Measurements from ENCODE around the gene PUDP. TPM values are rescaled to one million over a fixed set of nuclear protein-coding genes. Genes with fewer than 3 reads are reported as not detected.

Gene PUDP
- total RNA-seq, 4 donors from 2014 or later, result 11.9 to 29.2 (median 14.1) TPM

DNA sequence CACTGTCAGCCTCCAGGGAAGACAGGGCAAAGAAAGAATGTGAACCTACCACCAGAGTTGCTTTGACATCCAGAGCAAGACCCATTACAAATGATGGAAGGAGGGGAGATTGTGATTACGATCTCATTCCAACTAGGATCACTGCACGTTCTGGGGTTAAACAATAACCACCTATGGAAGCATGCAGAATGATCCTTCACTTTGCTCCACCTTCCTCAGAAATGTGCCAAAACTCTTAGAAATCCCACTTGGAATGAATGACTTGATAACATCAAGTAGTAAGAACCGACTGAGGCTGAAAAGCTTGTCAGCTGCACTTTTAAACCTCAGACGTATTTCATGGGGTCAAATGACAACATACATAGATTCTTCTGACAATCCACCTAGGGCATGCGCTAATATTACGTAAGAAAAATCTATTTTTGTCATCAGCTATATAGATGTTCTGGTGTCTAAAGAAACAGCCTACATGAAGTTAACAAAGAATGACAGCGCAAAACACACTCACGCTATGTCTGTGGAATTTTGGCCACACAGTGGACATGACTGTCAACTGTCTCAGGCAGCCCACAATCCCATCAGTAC, 3.9 kb downstream of the PUDP start:
- Histone ChIP-seq H3K4me3 (no peak overlapping the region), H3K4me1 (peaks cover 0 to 8% (median 0%) of the 10 kb centered on the region in 4 donors), H3K36me3 (no peaks in the 10 kb centered on the region), H3K27me3 (no peaks in the 10 kb centered on the region), H3K9me3 (no peaks in the 10 kb centered on the region), H3K27ac (no peak overlapping the region)
- no peak for DNase-seq (ENCODE audit: low spot score in 2 of 2)
- TF ChIP-seq EP300 (IDR thresholded peaks at IDR 0.05), result no peak
- TF ChIP-seq POLR2A (IDR thresholded peaks at IDR 0.05), result no peak
- TF ChIP-seq, protein P1, sequence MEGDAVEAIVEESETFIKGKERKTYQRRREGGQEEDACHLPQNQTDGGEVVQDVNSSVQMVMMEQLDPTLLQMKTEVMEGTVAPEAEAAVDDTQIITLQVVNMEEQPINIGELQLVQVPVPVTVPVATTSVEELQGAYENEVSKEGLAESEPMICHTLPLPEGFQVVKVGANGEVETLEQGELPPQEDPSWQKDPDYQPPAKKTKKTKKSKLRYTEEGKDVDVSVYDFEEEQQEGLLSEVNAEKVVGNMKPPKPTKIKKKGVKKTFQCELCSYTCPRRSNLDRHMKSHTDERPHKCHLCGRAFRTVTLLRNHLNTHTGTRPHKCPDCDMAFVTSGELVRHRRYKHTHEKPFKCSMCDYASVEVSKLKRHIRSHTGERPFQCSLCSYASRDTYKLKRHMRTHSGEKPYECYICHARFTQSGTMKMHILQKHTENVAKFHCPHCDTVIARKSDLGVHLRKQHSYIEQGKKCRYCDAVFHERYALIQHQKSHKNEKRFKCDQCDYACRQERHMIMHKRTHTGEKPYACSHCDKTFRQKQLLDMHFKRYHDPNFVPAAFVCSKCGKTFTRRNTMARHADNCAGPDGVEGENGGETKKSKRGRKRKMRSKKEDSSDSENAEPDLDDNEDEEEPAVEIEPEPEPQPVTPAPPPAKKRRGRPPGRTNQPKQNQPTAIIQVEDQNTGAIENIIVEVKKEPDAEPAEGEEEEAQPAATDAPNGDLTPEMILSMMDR (IDR thresholded peaks at IDR 0.05), result no peak
- WGBS, 2 donors, result 74 to 85% methylated on average over 7 to 8 of the region's 8 CpGs

DNA sequence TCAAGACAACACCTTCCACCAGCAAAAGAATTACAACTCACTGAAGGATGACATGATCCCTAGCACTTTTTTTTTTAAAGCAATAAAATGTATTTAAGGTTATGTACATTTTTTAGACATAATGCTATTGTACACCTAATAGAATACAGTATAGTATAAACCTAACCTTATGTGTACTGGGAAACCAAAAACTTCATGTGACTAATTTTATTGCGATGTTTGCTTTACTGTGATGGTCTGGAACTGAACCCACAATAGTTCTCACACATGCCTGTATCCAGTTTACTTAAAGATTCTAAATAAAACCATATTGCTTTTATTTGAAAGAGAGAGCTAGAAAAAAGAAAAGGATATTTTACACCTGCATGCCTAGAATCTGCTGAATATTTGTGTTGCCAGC, 4.9 kb downstream of the PUDP start:
- Histone ChIP-seq H3K36me3 (no peaks in the 10 kb centered on the region), H3K27ac (no peak overlapping the region), H3K9me3 (no peaks in the 10 kb centered on the region), H3K4me3 (no peak overlapping the region), H3K27me3 (no peaks in the 10 kb centered on the region), H3K4me1 (peaks cover 0 to 8% (median 0%) of the 10 kb centered on the region in 4 donors)
- WGBS, 2 donors, result 98 to 100% methylated on average over 1 of the region's 1 CpG
- no peak for TF ChIP-seq POLR2A (IDR thresholded peaks at IDR 0.05)
- TF ChIP-seq EP300 (IDR thresholded peaks at IDR 0.05), result no peak
- TF ChIP-seq, protein P1 (IDR thresholded peaks at IDR 0.05), result no peak
- no peak for DNase-seq (ENCODE audit: low spot score in 2 of 2)

DNA sequence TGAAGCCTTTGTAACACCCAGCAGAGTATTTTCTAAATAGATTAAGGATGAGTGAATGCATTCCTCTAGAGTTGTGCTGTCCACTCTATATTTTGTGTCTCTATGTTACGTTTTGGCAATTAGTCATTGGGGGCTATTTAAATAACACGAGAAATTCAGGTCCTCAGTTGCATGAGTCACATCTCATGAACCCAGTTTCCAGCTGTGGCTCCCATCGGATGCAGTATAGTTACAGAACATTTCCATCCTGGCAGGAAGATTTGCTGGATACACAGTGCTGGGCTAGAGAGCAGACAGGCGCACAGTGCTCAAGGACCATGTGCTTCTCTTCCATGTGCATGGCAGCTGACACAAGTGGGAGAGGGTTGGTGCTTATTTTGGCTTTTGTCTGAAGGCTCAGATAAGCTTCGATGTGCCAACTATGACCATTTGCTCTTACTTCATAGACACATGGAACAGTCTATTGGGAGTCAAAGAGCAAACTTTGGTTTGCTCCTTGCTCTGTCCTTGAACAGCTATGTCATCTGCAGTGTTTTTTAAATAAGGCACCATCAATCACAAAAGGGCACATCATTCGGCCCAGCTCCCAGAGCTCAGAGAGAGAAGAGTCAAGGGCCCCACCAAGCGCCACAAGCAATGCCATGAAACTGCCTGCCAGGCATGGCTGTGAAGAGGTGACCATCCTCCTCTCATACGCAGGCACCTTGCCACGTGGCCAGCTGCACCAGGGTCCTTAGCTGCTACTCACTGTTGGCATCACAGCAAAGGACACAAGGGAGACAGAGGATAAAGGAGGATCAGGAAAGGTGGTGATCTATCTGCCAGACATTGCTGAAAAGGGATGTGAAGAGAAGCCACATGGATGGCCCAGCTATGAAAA, 8.5 kb downstream of the PUDP start:
- Histone ChIP-seq H3K27ac (no peak overlapping the region), H3K9me3 (no peaks in the 10 kb centered on the region), H3K4me3 (no peak overlapping the region), H3K4me1 (no peaks in the 10 kb centered on the region), H3K36me3 (no peaks in the 10 kb centered on the region), H3K27me3 (no peaks in the 10 kb centered on the region)
- DNase-seq (ENCODE audit: low spot score in 2 of 2), result no peak
- 81 to 90% methylated on average over 8 to 9 of the region's 9 CpGs for WGBS, 2 donors
- TF ChIP-seq POLR2A (IDR thresholded peaks at IDR 0.05), result no peak
- TF ChIP-seq EP300 (IDR thresholded peaks at IDR 0.05), result no peak
- TF ChIP-seq, protein P1 (IDR thresholded peaks at IDR 0.05), result no peak

DNA sequence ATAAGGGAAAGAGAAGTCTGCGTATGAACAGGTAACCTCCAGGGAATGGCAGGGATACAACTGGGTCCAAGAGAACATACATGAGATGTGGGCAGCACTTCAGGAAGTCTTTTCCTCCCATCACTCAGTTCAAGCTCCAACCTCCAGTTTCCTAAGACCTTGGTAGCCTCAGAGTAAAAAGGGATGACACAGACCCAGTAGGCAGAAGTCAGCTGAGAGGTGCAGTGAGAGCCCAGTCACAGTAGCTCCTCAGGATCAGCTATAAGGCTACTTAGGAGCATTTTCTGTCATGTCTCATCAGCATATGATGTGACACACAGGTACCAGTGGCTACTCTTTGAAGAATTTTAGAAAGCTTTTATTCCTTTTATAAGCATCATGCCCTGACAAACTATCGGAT, 13.0 kb downstream of the PUDP start:
- TF ChIP-seq EP300 (IDR thresholded peaks at IDR 0.05) (no peak), POLR2A (IDR thresholded peaks at IDR 0.05) (no peak)
- TF ChIP-seq, protein P1 (IDR thresholded peaks at IDR 0.05), result no peak
- 95% methylated on average over 2 of the region's 2 CpGs for WGBS, 2 donors
- no peaks in the 10 kb centered on the region for H3K27me3 ChIP-seq

DNA sequence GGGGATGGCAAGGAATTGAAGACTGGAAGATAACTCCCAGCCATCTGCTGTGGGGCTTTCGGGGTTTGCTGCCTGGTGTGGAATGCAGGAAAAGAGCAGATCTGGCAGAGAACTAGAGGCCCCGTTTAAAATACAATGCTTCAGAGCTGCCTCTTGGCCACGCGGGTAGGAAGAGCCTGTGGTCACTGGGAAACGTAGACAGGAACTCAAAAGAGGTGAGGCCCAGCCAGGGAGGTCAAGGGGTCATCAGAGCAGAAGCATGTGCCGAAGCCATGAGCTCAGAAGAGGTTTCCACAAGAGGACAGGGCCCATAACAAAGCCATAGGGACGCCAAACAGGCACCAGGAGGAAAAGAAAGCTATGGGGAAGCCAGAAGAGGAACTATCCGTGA, 14.9 kb downstream of the PUDP start:
- Histone ChIP-seq H3K4me1 (peaks cover 0 to 20% (median 5%) of the 10 kb centered on the region in 4 donors), H3K4me3 (no peak overlapping the region), H3K36me3 (no peaks in the 10 kb centered on the region), H3K9me3 (no peaks in the 10 kb centered on the region), H3K27me3 (no peaks in the 10 kb centered on the region), H3K27ac (peak overlapping the region in 1 of 4 donors; percentile 29)
- DNase-seq (ENCODE audit: low spot score in 2 of 2), result no peak
- no peak for TF ChIP-seq EP300 (IDR thresholded peaks at IDR 0.05)
- no peak for TF ChIP-seq POLR2A (IDR thresholded peaks at IDR 0.05)
- TF ChIP-seq, protein P1 (IDR thresholded peaks at IDR 0.05), result no peak
- 38 to 47% methylated on average over 8 of the region's 8 CpGs for WGBS, 2 donors

More for the DNA sequence above, 13.0 kb downstream of the PUDP start:
- no peak for DNase-seq (ENCODE audit: low spot score in 2 of 2)
- Histone ChIP-seq H3K4me3 (no peak overlapping the region), H3K27ac (no peak overlapping the region), H3K4me1 (peaks cover 0 to 20% (median 5%) of the 10 kb centered on the region in 4 donors), H3K9me3 (no peaks in the 10 kb centered on the region), H3K36me3 (no peaks in the 10 kb centered on the region)
